Ovary (tissue), 9 donors: ENCODE data around the gene SNX32. TPM values are rescaled to one million over a fixed set of nuclear protein-coding genes. Genes with fewer than 3 reads are reported as not detected.

Source experiments
- DNase-seq, 5 donors: peaks; one replicate each; pipeline ENCODE4 v3.0.0-alpha.2; 2019 to 2020
- H3K27ac ChIP-seq, 2 donors: fragments of 200-600 bp; one replicate each; pipeline versions ENCODE4 v1.5.1 to v1.8.0; 2019 to 2022
- H3K27me3 ChIP-seq: fragments of 200-600 bp; one replicate; pipeline ENCODE4 v1.8.0; 2022
- H3K36me3 ChIP-seq: fragments of 200-600 bp; sonication (generic); one replicate; pipeline ENCODE4 v1.5.1; 2019
- H3K4me1 ChIP-seq: one replicate; pipeline ENCODE4 v1.8.1; 2013; ENCODE audit warnings: mild to moderate bottlenecking, moderate library complexity; ENCODE audit not compliant: insufficient read depth
- H3K4me3 ChIP-seq: fragments of 200-600 bp; sonication (generic); one replicate; pipeline ENCODE4 v1.5.1; 2017
- H3K9me3 ChIP-seq, 2 donors: fragments of 200-600 bp in 1 of 2; sonication (generic) in 1 of 2; one replicate each; pipeline versions ENCODE4 v1.5.1 to v1.8.1; 2013 to 2019; ENCODE audit warnings: mild to moderate bottlenecking in 1 of 2, moderate library complexity in 1 of 2
- EP300 ChIP-seq: sonication (generic); formaldehyde crosslinking; IDR thresholded peaks from one replicate; pipeline ENCODE4 v1.6.1; 2017; ENCODE audit warnings: antibody characterized with exemption
- POLR2A ChIP-seq: fragments of 450-650 bp; IDR thresholded peaks from one replicate; pipeline ENCODE4 v1.6.1; 2017; ENCODE audit warnings: antibody characterized with exemption, mild to moderate bottlenecking, moderate library complexity
- WGBS, 3 donors: extraction: QIAGEN DNeasy Blood & Tissue Kit in 1 of 3; methylation state at CpG; one replicate each; pipeline versions ENCODE4 v1.1.5 to v1.1.7; 2013 to 2017; 5-methylcytosine and 5-hydroxymethylcytosine counted together
- intact Hi-C, 4 donors: fragments of 100-400 bp; cut with DNase I; formaldehyde crosslinking; loops; one replicate each; pipeline versions ENCODE4 v1.11.0 to v1.15.1; 2022 to 2023
- polyA plus RNA-seq, 2 donors: library from polyadenylated mRNA; stranded (reverse); fragments of 200-250 nt in 1 of 2; fragments of 350-450 nt in 1 of 2; fragmentation: Illumina TruSeq in 1 of 2; extraction: RNeasy Lipid Tissue Mini Kit (QIAGEN cat#74804) in 1 of 2; gene quantifications; one replicate each; pipeline ENCODE4 v1.2.3, GENCODE V29; 2013 to 2014
- total RNA-seq, 7 donors: library from RNA; depleted of rRNA in 2 of 7; stranded (reverse); fragments of >200 nt in 2 of 7; fragmentation: NEBNext Ultra II Directional in 3 of 7; extraction: Animal tissue kit (Norgen Biotek cat#: 25700) in 3 of 7; gene quantifications; one replicate each; pipeline versions ENCODE4 v1.1.0 to v1.2.4, GENCODE V29; 2016 to 2023
- TF ChIP-seq, protein P1 (sequence below), 3 donors: fragments of 450-650 bp in 2 of 3; fragments of 200-600 bp in 1 of 3; IDR thresholded peaks; one replicate each; pipeline versions ENCODE4 v1.5.1 to v1.8.0; 2016 to 2022; ENCODE audit warnings: antibody characterized with exemption in 3 of 3, mild to moderate bottlenecking in 1 of 3
- donor health status: DM: no; HTN: no; CAD: no; lungs with moderate emphysema.
- donor health status: DM: no; HTN: no; CAD: no.
- donor health status: Bipolar disorder and iron deficiency.
- donor health status: DM: yes; HTN: yes; CAD: no.
- donor health status: DM: no; HTN: no; CAD: no.
- donor health status: DM: yes; HTN: yes; CAD: no.

Gene SNX32
- total and polyA plus RNA-seq, 9 donors, result 0.40 to 3.0 (median 1.3) TPM; not detected in 1

DNA sequence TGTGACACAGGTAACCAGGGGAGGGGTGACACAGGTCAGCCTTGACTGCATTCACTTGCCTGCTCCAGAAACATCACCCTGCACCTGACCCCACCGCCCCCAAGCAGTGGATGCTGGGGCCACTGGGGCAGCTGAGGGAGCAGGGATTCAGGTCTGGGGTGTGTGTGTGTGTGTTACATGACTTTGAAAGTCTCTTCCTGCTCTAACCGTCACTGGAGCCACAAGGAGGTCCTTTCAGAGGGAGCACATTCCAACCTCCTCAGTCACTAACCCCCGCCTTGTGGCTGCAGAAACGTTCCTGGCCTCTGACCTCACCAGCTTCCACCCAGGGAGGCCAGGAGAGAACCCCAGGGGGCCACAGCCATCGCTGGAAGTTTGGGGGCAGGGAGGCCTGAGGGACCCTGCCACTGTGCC lies 69.3 kb downstream of the SNX32 start:
- Histone ChIP-seq H3K36me3 (no peaks in the 10 kb centered on the region), H3K9me3 (no peaks in the 10 kb centered on the region), H3K4me3 (no peak overlapping the region), H3K4me1 (peaks cover 2% of the 10 kb centered on the region), H3K27me3 (peaks cover 4% of the 10 kb centered on the region), H3K27ac (no peak overlapping the region)
- DNase-seq, result no peak
- WGBS, 3 donors, result 18 to 31% (median 25%) methylated on average over 5 of the region's 5 CpGs
- intact Hi-C loops, result no loop called here
- TF ChIP-seq EP300, result no peak
- no peak for TF ChIP-seq POLR2A
- TF ChIP-seq, protein P1, sequence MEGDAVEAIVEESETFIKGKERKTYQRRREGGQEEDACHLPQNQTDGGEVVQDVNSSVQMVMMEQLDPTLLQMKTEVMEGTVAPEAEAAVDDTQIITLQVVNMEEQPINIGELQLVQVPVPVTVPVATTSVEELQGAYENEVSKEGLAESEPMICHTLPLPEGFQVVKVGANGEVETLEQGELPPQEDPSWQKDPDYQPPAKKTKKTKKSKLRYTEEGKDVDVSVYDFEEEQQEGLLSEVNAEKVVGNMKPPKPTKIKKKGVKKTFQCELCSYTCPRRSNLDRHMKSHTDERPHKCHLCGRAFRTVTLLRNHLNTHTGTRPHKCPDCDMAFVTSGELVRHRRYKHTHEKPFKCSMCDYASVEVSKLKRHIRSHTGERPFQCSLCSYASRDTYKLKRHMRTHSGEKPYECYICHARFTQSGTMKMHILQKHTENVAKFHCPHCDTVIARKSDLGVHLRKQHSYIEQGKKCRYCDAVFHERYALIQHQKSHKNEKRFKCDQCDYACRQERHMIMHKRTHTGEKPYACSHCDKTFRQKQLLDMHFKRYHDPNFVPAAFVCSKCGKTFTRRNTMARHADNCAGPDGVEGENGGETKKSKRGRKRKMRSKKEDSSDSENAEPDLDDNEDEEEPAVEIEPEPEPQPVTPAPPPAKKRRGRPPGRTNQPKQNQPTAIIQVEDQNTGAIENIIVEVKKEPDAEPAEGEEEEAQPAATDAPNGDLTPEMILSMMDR (IDR thresholded peaks at IDR 0.05), result no peak

Other genes starting within 250 kb of the SNX32 start
- 1 to 10 TPM in 3 of 7 donors, under 1 TPM in 4; 0.65 to 4.0 (median 0.95) TPM for gene KCNK7, start 238.2 kb upstream of the SNX32 start, total RNA-seq
- gene KCNK7, start 238.2 kb upstream of the SNX32 start, polyA plus RNA-seq, result 1 to 10 TPM in 1 of 2 donors, not detected in 1; 1.5 TPM
- gene MAP3K11, start 219.7 kb upstream of the SNX32 start, total RNA-seq, result 10 to 100 TPM; 23.2 to 51.9 (median 46.0) TPM
- gene MAP3K11, start 219.7 kb upstream of the SNX32 start, polyA plus RNA-seq, result 10 to 100 TPM in 1 of 2 donors, 1 to 10 TPM in 1; 6.7 to 27.9 TPM
- gene PCNX3, start 218.2 kb upstream of the SNX32 start, total RNA-seq, result 10 to 100 TPM; 10.6 to 42.1 (median 28.2) TPM
- 10 to 100 TPM in 1 of 2 donors, 1 to 10 TPM in 1; 3.3 to 14.8 TPM for gene PCNX3, start 218.2 kb upstream of the SNX32 start, polyA plus RNA-seq
- 10 to 100 TPM; 15.0 to 48.2 (median 42.6) TPM for gene SIPA1, start 195.9 kb upstream of the SNX32 start, total RNA-seq
- gene SIPA1, start 195.9 kb upstream of the SNX32 start, polyA plus RNA-seq, result 10 to 100 TPM; 10.0 to 26.7 TPM
- gene RELA, start 171.0 kb upstream of the SNX32 start, total RNA-seq, result 100 to 1,000 TPM in 1 of 7 donors, 10 to 100 TPM in 6; 50.8 to 102 (median 91.6) TPM
- 10 to 100 TPM; 52.0 to 55.0 TPM for gene RELA, start 171.0 kb upstream of the SNX32 start, polyA plus RNA-seq
- gene KAT5, start 121.7 kb upstream of the SNX32 start, total RNA-seq, result 100 to 1,000 TPM in 1 of 7 donors, 10 to 100 TPM in 6; 64.5 to 110 (median 78.2) TPM
- 10 to 100 TPM; 56.1 to 67.0 TPM for gene KAT5, start 121.7 kb upstream of the SNX32 start, polyA plus RNA-seq
- 100 to 1,000 TPM in 1 of 7 donors, 10 to 100 TPM in 6; 42.5 to 154 (median 49.7) TPM for gene RNASEH2C, start 113.2 kb upstream of the SNX32 start, total RNA-seq
- gene RNASEH2C, start 113.2 kb upstream of the SNX32 start, polyA plus RNA-seq, result 10 to 100 TPM; 17.9 to 67.2 TPM
- gene AP5B1, start 53.0 kb upstream of the SNX32 start, total RNA-seq, result 10 to 100 TPM in 2 of 7 donors, 1 to 10 TPM in 5; 4.6 to 14.7 (median 8.6) TPM
- gene AP5B1, start 53.0 kb upstream of the SNX32 start, polyA plus RNA-seq, result 1 to 10 TPM; 2.3 to 6.6 TPM
- gene OVOL1, start 46.9 kb upstream of the SNX32 start, total RNA-seq, result 1 to 10 TPM in 1 of 7 donors, under 1 TPM in 2, not detected in 4; 0.24 to 3.6 (median 0.31) TPM
- gene OVOL1, start 46.9 kb upstream of the SNX32 start, polyA plus RNA-seq, result not detected
- 100 to 1,000 TPM; 215 to 585 (median 476) TPM for gene CFL1, start 24.2 kb downstream of the SNX32 start, total RNA-seq
- gene CFL1, start 24.2 kb downstream of the SNX32 start, polyA plus RNA-seq, result 100 to 1,000 TPM; 327 to 693 TPM
- gene MUS81, start 26.5 kb downstream of the SNX32 start, total RNA-seq, result 10 to 100 TPM; 36.9 to 87.0 (median 55.7) TPM
- gene MUS81, start 26.5 kb downstream of the SNX32 start, polyA plus RNA-seq, result 10 to 100 TPM; 15.9 to 55.9 TPM
- 100 to 1,000 TPM in 5 of 7 donors, 10 to 100 TPM in 2; 48.2 to 172 (median 144) TPM for gene EFEMP2, start 38.8 kb downstream of the SNX32 start, total RNA-seq
- gene EFEMP2, start 38.8 kb downstream of the SNX32 start, polyA plus RNA-seq, result 100 to 1,000 TPM in 1 of 2 donors, 10 to 100 TPM in 1; 46.6 to 109 TPM
- 1 to 10 TPM in 2 of 7 donors, under 1 TPM in 5; 0.30 to 1.3 (median 0.81) TPM for gene CTSW, start 45.9 kb downstream of the SNX32 start, total RNA-seq
- gene CTSW, start 45.9 kb downstream of the SNX32 start, polyA plus RNA-seq, result under 1 TPM; 0.75 to 0.91 TPM
- gene FIBP, start 54.5 kb downstream of the SNX32 start, total RNA-seq, result 10 to 100 TPM; 32.5 to 71.7 (median 44.2) TPM
- gene FIBP, start 54.5 kb downstream of the SNX32 start, polyA plus RNA-seq, result 10 to 100 TPM; 40.1 to 74.2 TPM
- 10 to 100 TPM; 31.5 to 85.0 (median 58.1) TPM for gene CCDC85B, start 56.7 kb downstream of the SNX32 start, total RNA-seq
- 10 to 100 TPM in 1 of 2 donors, not detected in 1; 41.5 TPM for gene CCDC85B, start 56.7 kb downstream of the SNX32 start, polyA plus RNA-seq
- gene FOSL1, start 66.4 kb downstream of the SNX32 start, total RNA-seq, result 1 to 10 TPM in 4 of 7 donors, under 1 TPM in 3; 0.61 to 9.4 (median 1.1) TPM
- 1 to 10 TPM in 1 of 2 donors, under 1 TPM in 1; 0.94 to 1.0 TPM for gene FOSL1, start 66.4 kb downstream of the SNX32 start, polyA plus RNA-seq
- gene C11orf68, start 85.1 kb downstream of the SNX32 start, total RNA-seq, result 10 to 100 TPM; 13.7 to 70.5 (median 38.4) TPM
- gene C11orf68, start 85.1 kb downstream of the SNX32 start, polyA plus RNA-seq, result 10 to 100 TPM; 20.5 to 57.8 TPM
- gene DRAP1, start 85.5 kb downstream of the SNX32 start, total RNA-seq, result 10 to 100 TPM; 40.2 to 84.4 (median 78.3) TPM
- gene DRAP1, start 85.5 kb downstream of the SNX32 start, polyA plus RNA-seq, result 10 to 100 TPM; 22.2 to 86.7 TPM
- gene TSGA10IP, start 111.5 kb downstream of the SNX32 start, total RNA-seq, result not detected
- not detected for gene TSGA10IP, start 111.5 kb downstream of the SNX32 start, polyA plus RNA-seq
- 10 to 100 TPM; 41.4 to 64.9 (median 57.0) TPM for gene SART1, start 127.8 kb downstream of the SNX32 start, total RNA-seq
- 10 to 100 TPM in 1 of 2 donors, 1 to 10 TPM in 1; 8.8 to 52.4 TPM for gene SART1, start 127.8 kb downstream of the SNX32 start, polyA plus RNA-seq
- 10 to 100 TPM; 15.2 to 42.1 (median 30.2) TPM for gene EIF1AD, start 168.2 kb downstream of the SNX32 start, total RNA-seq
- 10 to 100 TPM; 21.3 to 31.7 TPM for gene EIF1AD, start 168.2 kb downstream of the SNX32 start, polyA plus RNA-seq
- gene BANF1, start 168.5 kb downstream of the SNX32 start, total RNA-seq, result 100 to 1,000 TPM in 5 of 7 donors, 10 to 100 TPM in 2; 42.1 to 268 (median 161) TPM
- gene BANF1, start 168.5 kb downstream of the SNX32 start, polyA plus RNA-seq, result 100 to 1,000 TPM; 207 to 222 TPM
- gene CST6, start 178.0 kb downstream of the SNX32 start, total RNA-seq, result 10 to 100 TPM in 1 of 7 donors, under 1 TPM in 4, not detected in 2; 0.32 to 25.4 (median 0.84) TPM
- gene CST6, start 178.0 kb downstream of the SNX32 start, polyA plus RNA-seq, result under 1 TPM in 1 of 2 donors, not detected in 1; 0.30 TPM
- gene CATSPER1, start 192.5 kb downstream of the SNX32 start, total RNA-seq, result under 1 TPM in 1 of 7 donors, not detected in 6; 0.25 TPM
- not detected for gene CATSPER1, start 192.5 kb downstream of the SNX32 start, polyA plus RNA-seq
- 1 to 10 TPM in 1 of 7 donors, under 1 TPM in 3, not detected in 3; 0.20 to 3.3 (median 0.70) TPM for gene GAL3ST3, start 215.2 kb downstream of the SNX32 start, total RNA-seq
- under 1 TPM in 1 of 2 donors, not detected in 1; 0.08 TPM for gene GAL3ST3, start 215.2 kb downstream of the SNX32 start, polyA plus RNA-seq
- gene SF3B2, start 218.4 kb downstream of the SNX32 start, total RNA-seq, result 100 to 1,000 TPM; 113 to 199 (median 189) TPM
- gene SF3B2, start 218.4 kb downstream of the SNX32 start, polyA plus RNA-seq, result 100 to 1,000 TPM; 132 to 203 TPM
- gene PACS1, start 236.3 kb downstream of the SNX32 start, total RNA-seq, result 10 to 100 TPM; 22.4 to 83.9 (median 73.9) TPM
- 10 to 100 TPM; 31.3 to 92.9 TPM for gene PACS1, start 236.3 kb downstream of the SNX32 start, polyA plus RNA-seq